UCSD-AML1 (cell line): Measurements from ENCODE around the gene GDF7.

ENCODE experiments used
- DNase-seq: peaks from one replicate; lab custom pipeline; 2025; ENCODE audit not compliant: unreplicated experiment; lab: John Stamatoyannopoulos, UW

The GDF7 gene

GRCh38 chr2:20643060-20643459, 23.9 kb upstream of the GDF7 start:
- DNase-seq = no peak

DNA sequence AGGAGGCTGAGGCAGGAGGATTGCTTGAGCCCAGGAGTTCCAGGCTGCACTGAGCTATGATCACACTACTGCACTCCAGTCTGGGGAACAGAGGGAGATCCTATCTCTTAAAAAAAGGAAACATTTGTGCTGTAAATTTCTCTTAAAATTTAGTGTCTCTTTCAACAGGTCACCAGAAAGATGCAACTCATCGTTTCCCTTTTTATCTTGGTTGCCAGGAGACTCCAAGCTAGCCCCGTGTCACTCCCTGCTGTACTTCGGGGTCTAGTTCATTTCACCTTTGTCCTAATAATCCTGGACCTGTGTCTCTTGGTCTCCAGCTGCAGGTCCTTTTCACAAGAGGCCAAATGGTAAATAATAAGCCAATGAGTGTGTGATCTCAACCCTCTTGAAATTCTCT, 23.1 kb upstream of the GDF7 start:
- DNase-seq = no peak

- no peak for DNase-seq
Observed at GRCh38 chr2:20645301-20645701, 21.6 kb upstream of the GDF7 start.

DNA sequence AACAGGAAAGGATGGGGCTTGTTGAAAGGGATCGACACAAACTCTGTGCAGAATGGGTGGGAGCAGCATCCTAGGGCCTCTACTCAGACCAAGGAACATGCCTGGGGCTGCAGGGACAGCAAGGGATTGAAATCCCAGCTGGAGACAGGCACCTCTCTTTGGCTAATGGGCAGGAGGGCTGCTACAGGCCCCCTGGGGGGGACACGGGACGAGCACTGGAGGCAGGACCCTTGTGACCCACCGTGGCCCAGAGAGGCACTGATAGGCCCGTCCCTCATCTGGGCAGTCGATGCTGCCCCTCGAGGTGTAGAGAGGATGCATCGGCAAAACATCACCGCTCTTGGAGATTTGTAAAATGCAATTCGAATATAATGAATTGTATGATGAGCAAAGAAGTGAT, 21.2 kb upstream of the GDF7 start:
- DNase-seq = no peak

- no peak for DNase-seq
Observed at GRCh38 chr2:20646446-20646845, 20.5 kb upstream of the GDF7 start.

GRCh38 chr2:20647211-20647610, 19.7 kb upstream of the GDF7 start:
- DNase-seq = no peak

DNA sequence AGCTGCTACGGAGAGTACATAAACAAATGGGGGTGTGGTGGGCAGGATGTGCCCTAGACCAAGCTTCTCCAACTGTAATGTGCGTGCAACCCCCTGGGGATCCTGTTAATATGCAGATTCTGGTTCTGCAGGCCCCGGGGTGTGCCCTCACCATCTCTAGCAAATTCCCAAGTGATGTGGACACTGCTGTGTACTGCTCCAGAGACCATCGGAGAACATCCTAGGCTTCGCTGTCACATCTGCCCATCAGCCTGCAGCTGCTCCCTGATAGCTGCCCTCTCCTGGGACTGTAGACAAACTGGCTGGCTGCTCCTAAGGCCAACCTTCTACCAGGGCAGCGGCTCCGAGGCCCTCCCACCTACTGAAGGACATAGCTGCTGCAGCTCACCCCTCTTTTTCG, 19.2 kb upstream of the GDF7 start:
- DNase-seq = no peak

GRCh38 chr2:20648206-20648605, 18.7 kb upstream of the GDF7 start:
- no peak for DNase-seq

GRCh38 chr2:20648831-20649230, 18.1 kb upstream of the GDF7 start:
- no peak for DNase-seq

GRCh38 chr2:20649576-20649975, 17.4 kb upstream of the GDF7 start:
- DNase-seq = no peak

DNA sequence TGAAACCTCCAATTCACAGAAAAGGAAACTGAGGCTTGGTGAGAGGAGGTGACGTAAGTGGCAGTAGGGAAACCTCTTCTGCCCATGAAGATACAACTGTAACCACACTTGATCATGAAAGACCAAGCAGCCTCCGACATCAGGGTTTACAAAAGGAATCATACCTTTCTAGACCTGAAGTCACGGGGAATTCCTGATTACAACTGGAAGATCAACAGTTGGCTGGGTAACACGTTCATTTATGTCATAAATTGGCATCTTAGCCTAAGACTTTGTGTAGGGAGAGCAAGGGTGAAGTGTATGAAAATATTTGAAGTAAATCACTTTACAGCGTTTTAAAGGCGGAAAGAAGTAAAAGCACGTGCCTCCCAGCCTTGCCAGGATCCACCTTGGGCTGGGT, 17.0 kb upstream of the GDF7 start:
- DNase-seq = no peak

GRCh38 chr2:20650393-20650876, 16.5 kb upstream of the GDF7 start:
- DNase-seq = no peak

GRCh38 chr2:20650877-20651730, 15.8 kb upstream of the GDF7 start, which contains the start of gene HS1BP3:
TSS of gene HS1BP3 (minus strand) at chr2:20651098. CDS start at chr2:20651063, 35 bp downstream.
- DNase-seq = peak; percentile 91

GRCh38 chr2:20651731-20652099, 15.2 kb upstream of the GDF7 start:
- DNase-seq = no peak

DNA sequence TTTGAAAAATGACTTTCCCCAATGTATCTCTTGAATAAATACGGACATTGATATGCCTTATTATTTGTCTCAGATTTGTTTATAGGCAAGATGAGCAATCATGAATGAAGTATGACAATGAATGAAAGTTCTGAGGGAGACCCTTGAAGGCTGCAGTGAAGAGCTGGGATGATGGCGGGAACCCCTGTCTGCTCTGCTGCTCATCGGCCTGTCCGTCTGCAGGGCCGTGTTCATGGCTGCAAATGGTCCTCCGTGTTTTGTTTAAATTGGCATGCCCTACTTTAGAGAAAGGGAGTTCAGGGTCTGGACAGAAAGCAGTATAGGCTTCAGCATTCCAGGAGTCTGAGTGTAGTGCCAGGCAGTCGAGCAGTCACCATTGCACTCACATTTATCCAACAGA, 14.8 kb upstream of the GDF7 start:
- no peak for DNase-seq

DNA sequence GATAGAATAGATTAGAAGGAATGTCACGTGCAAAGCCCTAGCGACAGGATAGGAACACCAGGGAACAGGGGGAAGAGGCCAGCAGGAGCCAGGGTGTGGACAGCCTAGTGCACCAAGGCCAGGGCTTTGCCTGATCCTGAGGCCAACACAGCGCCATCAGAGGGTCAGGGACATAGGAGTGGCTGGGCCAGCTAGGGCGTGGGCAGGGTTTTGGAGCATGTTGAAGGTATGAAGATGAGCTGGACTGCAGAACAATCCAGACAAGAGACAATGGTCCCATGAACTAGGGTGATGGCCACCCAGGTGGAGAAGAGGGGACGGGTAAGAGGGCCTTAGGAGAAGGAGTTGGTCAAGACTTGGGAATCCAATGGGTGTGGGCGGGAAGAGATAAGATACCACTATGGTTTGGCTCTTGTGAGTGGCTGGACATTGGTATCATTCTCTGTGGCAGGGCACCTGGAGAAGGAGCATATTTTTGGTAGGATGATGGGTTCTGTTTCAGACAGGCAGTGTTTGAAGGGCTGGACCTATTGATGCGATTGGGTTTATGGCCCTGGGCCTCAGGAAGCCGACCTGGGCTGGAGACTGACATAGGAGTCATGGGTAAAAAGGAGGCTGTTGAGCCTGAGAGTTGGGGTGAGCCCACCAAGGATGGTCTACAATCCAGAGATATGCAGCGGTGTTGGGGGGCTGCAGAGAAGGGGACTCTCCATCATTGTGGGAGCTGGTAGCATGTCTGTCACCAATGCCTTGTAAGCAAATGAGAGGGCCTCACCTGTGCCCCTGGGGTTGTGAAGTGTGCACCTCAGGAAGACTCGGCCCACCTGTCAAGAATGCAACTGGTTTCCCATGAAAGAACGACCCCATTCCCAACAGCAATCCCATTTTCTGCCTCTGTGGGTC, 14.0 kb upstream of the GDF7 start:
- no peak for DNase-seq

DNA sequence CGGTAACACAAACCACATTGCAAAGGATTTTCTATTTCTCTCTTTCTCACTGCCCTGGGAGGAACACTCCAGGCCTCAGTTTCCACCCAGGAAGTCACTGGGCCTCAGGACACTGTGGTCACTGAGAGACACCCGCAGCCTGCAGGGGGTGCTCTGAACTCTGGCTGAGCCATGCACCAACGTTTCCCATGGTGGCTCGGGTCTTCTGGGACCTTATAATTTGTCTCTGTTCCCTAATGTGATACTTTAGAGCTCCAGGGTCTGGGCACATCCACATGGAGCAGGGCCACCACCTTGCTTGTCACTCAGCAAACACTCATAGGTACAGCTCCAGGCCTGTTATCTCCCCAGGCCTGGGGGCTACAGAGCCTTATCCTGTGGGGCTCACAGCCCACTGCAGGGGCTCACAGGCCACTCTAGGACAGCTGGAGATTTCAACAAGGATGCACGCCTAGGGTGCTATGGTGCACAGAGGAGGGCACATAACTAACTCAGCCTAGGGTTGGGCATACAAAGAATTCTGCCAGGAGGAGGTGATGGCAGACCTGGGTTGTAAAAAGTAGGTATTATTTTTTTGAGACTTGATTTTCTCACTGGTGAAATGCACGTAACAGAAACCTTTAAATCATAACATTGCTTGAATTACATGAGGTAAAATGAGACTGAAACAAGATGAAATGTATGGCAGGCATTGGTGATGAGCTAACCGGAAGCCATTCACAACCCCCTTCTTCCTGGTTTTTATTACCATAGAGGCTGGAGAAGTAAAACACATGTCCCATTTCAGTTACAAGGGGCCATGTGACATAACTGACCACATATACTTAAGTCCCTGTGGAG, 13.0 kb upstream of the GDF7 start:
- DNase-seq = no peak

GRCh38 chr2:20654535-20654813, 12.5 kb upstream of the GDF7 start:
- DNase-seq = no peak

DNA sequence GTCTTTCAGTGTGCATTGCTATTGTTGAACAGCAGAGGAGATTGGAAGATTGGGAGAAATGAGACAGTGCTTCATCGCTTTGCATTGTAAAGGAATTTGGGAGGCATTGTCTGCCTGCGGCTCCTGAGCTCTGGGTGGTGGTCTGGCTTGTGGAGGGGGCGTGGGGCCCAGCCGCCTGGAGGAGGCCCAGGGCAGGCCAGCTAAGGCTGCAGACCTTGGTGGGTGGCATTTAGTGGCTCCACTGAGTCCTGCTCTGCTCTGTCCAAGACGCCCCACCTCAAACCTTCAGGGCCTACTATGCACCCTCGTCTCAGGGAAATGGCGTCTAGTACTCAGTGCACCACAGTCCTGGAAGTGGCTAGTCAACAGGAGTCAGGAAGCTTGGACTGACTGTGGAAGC, 10.4 kb upstream of the GDF7 start:
- DNase-seq = no peak

- no peak for DNase-seq
Observed at GRCh38 chr2:20657522-20658235, 9.3 kb upstream of the GDF7 start.
